Measurements from ENCODE around the gene UBE2O.

UBE2O gene

DNA sequence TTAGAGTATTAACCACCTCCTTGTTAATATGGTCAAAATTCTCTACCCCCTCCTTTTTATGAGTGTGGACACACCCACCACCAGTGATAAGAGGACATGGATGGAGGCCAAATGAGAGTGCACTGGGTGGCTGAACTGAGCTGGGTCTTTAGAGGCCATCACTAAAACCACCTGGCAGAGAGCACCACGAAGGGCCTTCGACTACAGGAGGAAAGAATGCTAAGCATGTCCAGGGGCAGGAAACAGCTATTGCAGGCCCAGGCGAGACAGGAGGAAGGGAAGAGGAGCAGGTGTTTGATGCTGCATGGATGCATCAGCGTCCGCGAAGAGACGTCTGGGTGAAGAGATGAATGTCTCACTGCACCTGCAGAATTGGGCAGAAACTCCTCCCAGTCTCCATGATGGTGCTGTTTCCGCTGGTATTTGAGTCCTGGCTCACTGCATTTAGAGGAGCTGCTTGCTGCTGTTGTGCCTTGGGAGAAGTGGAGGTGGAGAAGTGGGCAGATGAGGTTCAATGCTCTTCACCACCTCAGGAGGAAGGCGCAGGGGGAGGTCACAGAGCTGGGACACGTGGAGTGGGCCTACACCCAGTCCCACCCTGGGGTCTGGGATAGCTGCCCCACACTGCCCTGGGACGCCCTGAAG lies 35.3 kb downstream of the UBE2O start:
- DNase-seq (ENCODE audit: low read depth in 2 of 2, low spot score in 1 of 2): no peak

DNA sequence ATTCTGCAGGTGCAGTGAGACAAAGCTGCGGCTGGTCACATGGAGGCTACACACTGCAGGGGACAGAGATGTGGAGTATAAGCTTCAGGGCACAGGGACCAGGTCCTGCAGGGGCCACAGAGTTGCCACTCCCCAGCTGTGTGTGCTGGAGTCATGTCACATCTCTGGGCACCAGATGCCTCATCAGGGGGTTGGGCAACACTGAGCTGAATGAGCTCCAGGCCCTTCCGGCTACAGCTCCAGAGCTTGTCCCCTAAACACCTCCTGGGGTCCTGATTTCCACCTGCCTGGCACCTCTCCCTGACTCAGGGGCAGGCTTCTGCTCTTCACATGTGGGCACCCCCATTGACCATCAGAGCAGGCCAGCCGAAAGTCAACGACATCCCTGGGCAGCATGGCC lies 36.1 kb downstream of the UBE2O start:
- no peak for DNase-seq (ENCODE audit: low read depth in 2 of 2, low spot score in 1 of 2)

DNA sequence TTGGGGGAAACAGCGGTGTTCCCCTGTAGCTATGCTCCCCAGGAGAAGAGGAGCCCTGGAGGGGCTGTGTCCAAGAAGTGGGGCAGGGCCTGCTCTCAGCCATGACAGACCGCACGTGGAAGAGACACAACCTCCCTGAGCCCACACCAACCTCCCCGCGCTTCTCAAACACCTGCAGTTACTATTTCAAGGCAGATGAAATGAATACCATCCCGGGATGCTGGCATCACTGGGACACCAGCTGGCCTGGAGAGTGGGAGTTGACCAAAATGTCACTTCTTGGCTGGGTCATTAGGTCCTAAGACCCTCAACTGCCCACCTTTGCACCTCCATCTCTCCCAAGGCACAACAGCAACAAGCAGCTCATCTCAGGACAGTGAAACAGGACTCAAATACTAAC lies 36.5 kb downstream of the UBE2O start:
- DNase-seq (ENCODE audit: low read depth in 2 of 2, low spot score in 1 of 2): no peak

DNA sequence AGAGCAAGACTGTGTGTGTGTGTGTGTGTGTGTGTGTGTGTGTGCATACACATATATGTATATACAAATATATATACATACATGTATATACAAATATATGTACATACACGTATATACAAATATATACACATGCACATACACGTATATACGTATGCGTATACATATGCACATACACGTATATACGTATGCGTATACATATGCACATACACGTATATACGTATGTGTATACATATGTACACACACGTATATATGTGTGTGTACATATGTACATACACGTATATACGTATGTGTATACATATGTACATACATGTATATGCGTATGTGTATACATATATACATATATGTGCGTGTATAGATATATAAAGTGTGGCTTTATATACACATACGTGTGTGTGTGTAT lies 37.2 kb downstream of the UBE2O start:
- no peak for DNase-seq (ENCODE audit: low read depth in 2 of 2, low spot score in 1 of 2)

DNA sequence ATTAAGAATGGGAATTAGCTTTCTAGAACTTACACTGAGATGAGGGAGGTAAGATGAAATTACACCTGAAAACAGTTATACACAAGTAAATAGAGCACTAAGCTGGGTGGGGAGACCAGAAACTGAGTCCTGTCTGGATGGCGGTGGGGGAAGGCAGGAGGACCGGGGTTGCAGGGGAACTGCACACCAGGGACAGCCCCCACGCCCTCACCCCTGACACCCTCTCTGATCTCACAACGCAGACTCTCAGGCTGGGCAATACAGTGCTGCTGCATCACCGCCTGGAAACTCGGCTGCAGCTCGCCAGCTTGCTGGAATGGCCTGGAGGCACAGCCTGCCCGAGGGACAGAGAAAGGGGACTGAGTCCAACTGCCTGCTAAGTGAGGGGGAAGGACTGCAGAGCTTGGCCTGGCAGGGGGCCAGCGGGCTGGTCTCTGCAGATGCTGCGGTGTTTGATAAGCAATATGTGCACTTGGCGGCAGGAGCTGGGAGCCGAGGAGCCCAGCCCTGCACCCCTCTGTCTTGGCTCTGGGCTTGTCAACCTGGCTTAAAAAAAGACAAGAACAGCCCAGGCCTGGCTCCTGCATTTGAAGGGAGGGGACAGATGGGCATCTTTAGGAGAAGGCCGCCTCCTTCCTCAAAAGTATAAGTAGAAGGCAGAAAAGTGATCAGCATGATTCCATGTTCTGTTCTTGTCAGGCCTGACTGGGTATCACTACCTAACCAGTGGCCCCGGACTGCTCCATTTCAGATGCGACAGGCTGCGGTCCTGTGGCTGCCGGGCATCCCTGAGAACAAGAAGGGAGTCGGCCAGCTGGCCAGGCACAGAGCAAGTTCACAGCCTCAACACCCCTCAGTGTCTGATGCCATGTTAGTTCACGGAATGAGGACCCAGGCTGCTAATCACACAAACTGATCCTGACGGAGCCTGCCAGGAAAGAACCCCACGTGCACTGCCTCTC lies 38.3 kb downstream of the UBE2O start:
- no peak for DNase-seq (ENCODE audit: low read depth in 2 of 2, low spot score in 1 of 2)

GRCh38 chr17:76411247-76411646 lies 41.7 kb downstream of the UBE2O start:
- no peak for DNase-seq (ENCODE audit: low read depth in 2 of 2, low spot score in 1 of 2)

GRCh38 chr17:76410328-76410965 lies 42.5 kb downstream of the UBE2O start:
- DNase-seq (ENCODE audit: low read depth in 2 of 2, low spot score in 1 of 2): no peak

GRCh38 chr17:76408037-76408849 lies 44.7 kb downstream of the UBE2O start:
- DNase-seq (ENCODE audit: low read depth in 2 of 2, low spot score in 1 of 2): peak; percentile 27 to 40

DNA sequence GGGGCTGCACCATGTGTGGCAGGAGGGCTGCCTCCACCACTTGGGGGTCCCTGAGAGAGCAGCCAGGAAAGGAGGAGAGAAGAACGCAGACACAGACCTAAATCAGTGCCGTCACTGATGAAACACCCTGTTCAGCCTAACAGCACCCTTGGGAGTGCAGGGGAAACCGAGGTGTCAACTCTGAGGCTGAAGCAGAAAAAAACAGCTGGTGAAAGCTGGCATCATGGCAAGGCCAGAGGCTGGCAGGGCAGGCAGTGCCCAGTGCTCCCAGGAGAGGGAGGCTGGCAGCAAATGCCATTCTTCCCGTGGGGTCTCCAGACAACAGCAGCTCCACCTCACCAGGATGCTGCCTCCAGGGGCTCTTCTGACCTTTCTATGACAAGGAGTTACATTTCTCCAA lies 45.4 kb downstream of the UBE2O start:
- no peak for DNase-seq (ENCODE audit: low read depth in 2 of 2, low spot score in 1 of 2)

GRCh38 chr17:76405967-76406647 lies 46.8 kb downstream of the UBE2O start:
- no peak for DNase-seq (ENCODE audit: low read depth in 2 of 2, low spot score in 1 of 2)

GRCh38 chr17:76405607-76405966 lies 47.4 kb downstream of the UBE2O start:
- no peak for DNase-seq (ENCODE audit: low read depth in 2 of 2, low spot score in 1 of 2)

GRCh38 chr17:76404976-76405563 lies 47.9 kb downstream of the UBE2O start:
- no peak for DNase-seq (ENCODE audit: low read depth in 2 of 2, low spot score in 1 of 2)

- DNase-seq (ENCODE audit: low read depth in 2 of 2, low spot score in 1 of 2): no peak
Measured at GRCh38 chr17:76404256-76404655, 48.7 kb downstream of the UBE2O start.

DNA sequence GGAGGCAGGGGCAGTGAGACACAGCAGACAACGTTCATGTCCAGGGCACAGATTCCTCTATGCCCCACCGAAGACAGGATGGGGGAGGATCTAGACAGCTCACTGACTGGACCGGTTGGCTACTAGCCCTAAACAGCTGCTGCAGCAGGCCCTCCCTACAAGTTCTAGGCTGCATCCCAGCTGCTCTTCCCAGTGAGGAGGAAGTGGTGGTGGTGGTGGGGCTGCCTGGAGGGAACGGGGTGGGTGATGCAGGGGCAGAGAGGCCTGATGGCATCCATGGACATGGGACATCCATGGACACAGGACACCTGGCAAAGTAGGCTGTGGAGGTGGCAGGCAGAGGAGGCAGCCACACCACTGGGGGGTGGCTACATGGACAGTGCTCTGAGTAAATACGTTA lies 50.2 kb downstream of the UBE2O start:
- DNase-seq (ENCODE audit: low read depth in 2 of 2, low spot score in 1 of 2): no peak

GRCh38 chr17:76399175-76400172 lies 53.5 kb downstream of the UBE2O start:
- no peak for DNase-seq (ENCODE audit: low read depth in 2 of 2, low spot score in 1 of 2)

GRCh38 chr17:76398523-76399174 lies 54.3 kb downstream of the UBE2O start:
- DNase-seq (ENCODE audit: low read depth in 2 of 2, low spot score in 1 of 2): no peak

GRCh38 chr17:76397687-76398522 lies 55.0 kb downstream of the UBE2O start:
- DNase-seq (ENCODE audit: low read depth in 2 of 2, low spot score in 1 of 2): peak; percentile 59 to 90

DNA sequence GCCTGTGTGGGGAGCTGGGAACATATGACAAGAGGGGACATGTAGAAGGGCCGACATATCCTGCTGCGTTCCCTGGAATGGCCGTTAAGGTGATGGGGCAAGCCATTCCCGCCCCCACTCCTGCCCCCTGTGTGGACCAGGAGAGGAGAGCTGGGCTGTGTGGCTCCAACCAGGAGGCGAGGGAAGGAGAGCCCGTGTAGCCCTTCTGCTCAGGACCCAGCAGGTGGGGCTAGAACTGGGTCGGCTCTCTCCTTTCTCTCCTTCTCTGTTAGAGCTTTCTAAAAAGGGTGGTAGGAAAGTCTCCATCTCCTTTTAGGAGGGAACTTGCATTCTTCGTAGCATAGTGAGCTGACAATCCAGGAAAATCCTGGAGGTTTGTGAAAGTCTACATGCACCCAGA lies 55.8 kb downstream of the UBE2O start:
- DNase-seq (ENCODE audit: low read depth in 2 of 2, low spot score in 1 of 2): no peak
